Lung (tissue), 12 donors: ENCODE measurements around the gene PCDH8. TPM values are rescaled to one million over a fixed set of nuclear protein-coding genes. Genes with fewer than 3 reads are reported as not detected.

Experiments used
- ATAC-seq: fragments of 200-7000 bp; cut with Tn5 transposase; one replicate; pipeline ENCODE4 v1.9.1; 2020; ENCODE audit warnings: moderate number of reproducible peaks; ENCODE audit not compliant: insufficient read depth, low FRiP score
- DNase-seq, 3 donors: peaks; one replicate each; pipeline ENCODE4 v3.0.0-alpha.2; 2013 to 2017
- H3K27ac ChIP-seq, 2 donors: one replicate each; pipeline ENCODE4 v1.5.1; 2013; ENCODE audit warnings: mild to moderate bottlenecking in 2 of 2, moderate library complexity in 2 of 2, control low read depth in 1 of 2, inconsistent platforms in 1 of 2, low read depth in 1 of 2, low read length in 1 of 2
- H3K27me3 ChIP-seq, 3 donors: one replicate each; pipeline ENCODE4 v1.5.1; 2013; ENCODE audit warnings: low read length in 2 of 3; ENCODE audit not compliant: control insufficient read depth in 3 of 3, insufficient read depth in 3 of 3
- H3K36me3 ChIP-seq, 4 donors: one replicate each; pipeline ENCODE4 v1.5.1; 2013; ENCODE audit warnings: low read length in 4 of 4, mild to moderate bottlenecking in 1 of 4, moderate library complexity in 1 of 4; ENCODE audit not compliant: control insufficient read depth in 4 of 4, insufficient read depth in 4 of 4
- H3K4me1 ChIP-seq, 5 donors: one replicate each; pipeline ENCODE4 v1.5.1; 2013; ENCODE audit warnings: low read length in 5 of 5, mild to moderate bottlenecking in 2 of 5, moderate library complexity in 1 of 5; ENCODE audit not compliant: control insufficient read depth in 5 of 5, insufficient read depth in 5 of 5
- H3K4me3 ChIP-seq: one replicate; pipeline ENCODE4 v1.5.1; 2013; ENCODE audit warnings: mild to moderate bottlenecking, control low read depth, moderate library complexity
- H3K9ac ChIP-seq, 2 donors: one replicate each; pipeline ENCODE4 v1.5.1; 2013; ENCODE audit warnings: low read length in 2 of 2, control low read depth in 1 of 2; ENCODE audit not compliant: insufficient read depth in 1 of 2
- H3K9me3 ChIP-seq, 4 donors: one replicate each; pipeline ENCODE4 v1.5.1; 2013; ENCODE audit warnings: low read length in 3 of 4, mild to moderate bottlenecking in 1 of 4, moderate library complexity in 1 of 4; ENCODE audit not compliant: control insufficient read depth in 4 of 4, insufficient read depth in 3 of 4
- CTCF ChIP-seq: IDR thresholded peaks from 2 replicates; pipeline ENCODE4 v1.5.1; 2012; ENCODE audit warnings: mild to moderate bottlenecking; ENCODE audit errors: control extremely low read depth, extremely low read depth
- WGBS, 2 donors: extraction: QIAGEN DNeasy Blood & Tissue Kit; methylation state at CpG; one replicate each; pipeline ENCODE4 v1.1.7; 2013; 5-methylcytosine and 5-hydroxymethylcytosine counted together
- polyA plus RNA-seq, 2 donors: library from polyadenylated mRNA; stranded (reverse); fragments of 200-250 nt; gene quantifications; one replicate each; pipeline ENCODE4 v1.2.1, GENCODE V29; 2013
- total RNA-seq, 2 donors: library from RNA; depleted of rRNA in 1 of 2; stranded (reverse); fragments of >200 nt in 1 of 2; gene quantifications; one replicate each; pipeline ENCODE4 v1.2.1, GENCODE V29; 2014 to 2021
- donor health status: control.
- donor health status: control.
- donor health status: Bipolar disorder and iron deficiency.
- donor health status: healthy.
- donor health status: DM: yes; HTN: yes; CAD: no.

The PCDH8 gene
- total and polyA plus RNA-seq, 4 donors, result 0.06 to 0.28 TPM; not detected in 2

GRCh38 chr13:52838433-52839107, 9.9 kb downstream of the PCDH8 start:
- Histone ChIP-seq H3K4me3 (no peak overlapping the region), H3K27ac (no peak overlapping the region), H3K36me3 (no peaks in the 10 kb centered on the region), H3K9me3 (peaks cover 0 to 6% (median 0%) of the 10 kb centered on the region in 4 donors), H3K4me1 (no peaks in the 10 kb centered on the region), H3K27me3 (peaks cover 0 to 19% (median 8%) of the 10 kb centered on the region in 3 donors), H3K9ac (no peak overlapping the region)
- DNase-seq (no peak), ATAC-seq (no peak)
- TF ChIP-seq CTCF, result no peak
- 43 to 55% methylated on average over 6 of the region's 6 CpGs for WGBS, 2 donors

GRCh38 chr13:52837850-52838249, 10.6 kb downstream of the PCDH8 start:
- ATAC-seq, result no peak
- Histone ChIP-seq H3K9me3 (peaks cover 0 to 6% (median 0%) of the 10 kb centered on the region in 4 donors), H3K4me1 (no peaks in the 10 kb centered on the region), H3K27ac (no peak overlapping the region), H3K9ac (no peak overlapping the region), H3K36me3 (no peaks in the 10 kb centered on the region), H3K27me3 (peaks cover 0 to 12% (median under 1%) of the 10 kb centered on the region in 3 donors), H3K4me3 (no peak overlapping the region)
- WGBS, 2 donors, result 41 to 45% methylated on average over 2 of the region's 2 CpGs
- DNase-seq, result no peak
- no peak for TF ChIP-seq CTCF

GRCh38 chr13:52835071-52835839, 13.2 kb downstream of the PCDH8 start:
- Histone ChIP-seq H3K4me3 (no peak overlapping the region), H3K27ac (no peak overlapping the region), H3K27me3 (no peaks in the 10 kb centered on the region), H3K9me3 (peaks cover 0 to 4% (median 0%) of the 10 kb centered on the region in 4 donors), H3K4me1 (no peaks in the 10 kb centered on the region), H3K36me3 (no peaks in the 10 kb centered on the region), H3K9ac (no peak overlapping the region)
- no peak for TF ChIP-seq CTCF
- DNase-seq, result no peak
- no peak for ATAC-seq
- WGBS, 2 donors, result 66 to 78% methylated on average over 2 of the region's 2 CpGs
